K562 (cell line): Measurements from ENCODE around the gene NDUFAF3. TPM values are rescaled to one million over a fixed set of nuclear protein-coding genes. Genes with fewer than 3 reads are reported as not detected.

Experiments
- BRCA1 ChIP-seq, 2 experiments: fragments of 450-650 bp in 1 of 2; sonication (generic) in 1 of 2; formaldehyde crosslinking in 1 of 2; IDR thresholded peaks; 2 replicates each; pipeline versions ENCODE4 v1.5.0 to v1.6.1; 2017 to 2020; ENCODE audit warnings: mild to moderate bottlenecking in 1 of 2, missing genetic modification reagents in 1 of 2
- BRD9 ChIP-seq: fragments of 450-650 bp; IDR thresholded peaks from 2 replicates; pipeline ENCODE4 v1.6.1; 2018; ENCODE audit warnings: low read depth; ENCODE audit not compliant: partially characterized antibody
- BRF1 ChIP-seq: IDR thresholded peaks from 3 replicates; pipeline ENCODE4 v1.6.1; 2011; ENCODE audit warnings: borderline replicate concordance, mild to moderate bottlenecking; ENCODE audit not compliant: insufficient read length; ENCODE audit errors: extremely low read depth
- CCAR2 ChIP-seq: fragments of 200-400 bp; formaldehyde crosslinking; IDR thresholded peaks from 2 replicates; pipeline ENCODE4 v1.6.1; 2017; ENCODE audit warnings: mild to moderate bottlenecking, low read depth, low read length
- DNMT1 ChIP-seq: fragments of 450-650 bp; IDR thresholded peaks from 2 replicates; pipeline ENCODE4 v1.6.1; 2016; ENCODE audit warnings: antibody characterized with exemption, mild to moderate bottlenecking
- FOXJ2 ChIP-seq: fragments of 200-800 bp; sonication (Bioruptor generic); IDR thresholded peaks from 2 replicates; pipeline ENCODE4 v1.6.1; 2016; ENCODE audit warnings: missing genetic modification characterization, missing compliant biosample characterization
- GATAD2B ChIP-seq: fragments of 450-650 bp; IDR thresholded peaks from 2 replicates; pipeline ENCODE4 v1.6.1; 2017; ENCODE audit warnings: mild to moderate bottlenecking, borderline replicate concordance
- HOXB6 ChIP-seq: fragments of 250-450 bp; sonication (Bioruptor Pico); IDR thresholded peaks from 2 replicates; pipeline ENCODE4 v1.5.1; 2022; ENCODE audit warnings: mild to moderate bottlenecking, borderline replicate concordance
- JUN ChIP-seq, 2 experiments: sonication (generic) in 1 of 2; formaldehyde crosslinking in 1 of 2; IDR thresholded peaks; 2 replicates each; pipeline versions ENCODE4 v1.6.1 to v1.8.0; 2012 to 2022; ENCODE audit warnings: borderline replicate concordance in 2 of 2, mild to moderate bottlenecking in 2 of 2, improper control_type of control experiment in 1 of 2, low read depth in 1 of 2, low read length in 1 of 2, missing genetic modification reagents in 1 of 2
- MCM3 ChIP-seq: fragments of 450-650 bp; IDR thresholded peaks from 2 replicates; pipeline ENCODE4 v1.6.1; 2016
- NBN ChIP-seq: fragments of 450-650 bp; IDR thresholded peaks from 2 replicates; pipeline ENCODE4 v1.6.1; 2016; ENCODE audit warnings: low read depth, mild to moderate bottlenecking
- NR4A1 ChIP-seq, 2 experiments: fragments of 250-450 bp in 1 of 2; fragments of 450-650 bp in 1 of 2; sonication (Bioruptor Pico) in 1 of 2; IDR thresholded peaks; 2 replicates each; pipeline versions ENCODE4 v1.4.0 to v1.6.1; 2016 to 2020; ENCODE audit warnings: mild to moderate bottlenecking in 2 of 2, missing compliant biosample characterization in 1 of 2, missing genetic modification characterization in 1 of 2, moderate library complexity in 1 of 2
- POLR2AphosphoS2 ChIP-seq: IDR thresholded peaks from 2 replicates; pipeline ENCODE4 v1.6.1; 2012; ENCODE audit warnings: low read length, improper control_type of control experiment
- RFX1 ChIP-seq: fragments of 450-650 bp; IDR thresholded peaks from 2 replicates; pipeline ENCODE4 v1.6.1; 2016; ENCODE audit warnings: mild to moderate bottlenecking, moderate library complexity
- RFX5 ChIP-seq: IDR thresholded peaks from 2 replicates; pipeline ENCODE4 v1.6.1; 2011; ENCODE audit warnings: low read depth, mild to moderate bottlenecking, improper control_type of control experiment, low read length
- SIRT6 ChIP-seq: IDR thresholded peaks from one replicate; pipeline ENCODE4 v1.6.1; 2012; ENCODE audit warnings: low read depth, mild to moderate bottlenecking, control low read depth, inconsistent platforms, low read length, moderate library complexity
- SMAD2 ChIP-seq: fragments of 150-350 bp; IDR thresholded peaks from 2 replicates; pipeline ENCODE4 v1.6.1; 2014; ENCODE audit warnings: low read depth, mild to moderate bottlenecking, low read length
- SMARCA4 ChIP-seq: fragments of 450-650 bp; IDR thresholded peaks from 2 replicates; pipeline ENCODE4 v1.6.1; 2016
- SP2 ChIP-seq: IDR thresholded peaks from 2 replicates; pipeline ENCODE4 v1.6.1; 2011; ENCODE audit warnings: mild to moderate bottlenecking, low read depth, low read length, moderate library complexity; ENCODE audit not compliant: poor library complexity, severe bottlenecking; ENCODE audit errors: extremely low read depth
- THRB ChIP-seq: fragments of 450-650 bp; formaldehyde crosslinking; conservative IDR thresholded peaks from 2 replicates; pipeline ENCODE4 v1.4.0; 2022; ENCODE audit warnings: mild to moderate bottlenecking, missing genetic modification characterization
- U2AF2 ChIP-seq: fragments of 200-400 bp; formaldehyde crosslinking; optimal IDR thresholded peaks from 2 replicates; pipeline ENCODE3; 2017; ENCODE audit warnings: low read depth, mild to moderate bottlenecking, low read length
- XRCC5 ChIP-seq: fragments of 200-400 bp; formaldehyde crosslinking; IDR thresholded peaks from 2 replicates; pipeline ENCODE4 v1.6.1; 2017; ENCODE audit warnings: low read depth, mild to moderate bottlenecking, low read length
- ZBTB7A ChIP-seq: IDR thresholded peaks from 2 replicates; pipeline ENCODE4 v1.6.1; 2011; ENCODE audit warnings: low read depth, mild to moderate bottlenecking, low read length, moderate library complexity, borderline replicate concordance; ENCODE audit not compliant: control insufficient read depth
- ZEB2 ChIP-seq: fragments of 450-650 bp; IDR thresholded peaks from 2 replicates; pipeline ENCODE4 v1.6.1; 2016
- ZNF785 ChIP-seq: fragments of 250-450 bp; sonication (Bioruptor Pico); IDR thresholded peaks from 2 replicates; pipeline ENCODE4 v1.4.0; 2020; ENCODE audit warnings: mild to moderate bottlenecking
- polyA plus RNA-seq, 8 experiments: library from polyadenylated mRNA; depleted of rRNA in 4 of 8; stranded (reverse) in 5 of 8; unstranded in 3 of 8; fragments of >200 nt; fragmentation: Nextera tagmentation in 2 of 8; fragmentation: Illumina TruSeq in 1 of 8; extraction: Ambion mirVana in 2 of 8; extraction: Trizol in 1 of 8; gene quantifications; 2 replicates each; pipeline versions ENCODE4 v1.2.1 to v1.2.3, GENCODE V29; 2011 to 2014; ENCODE audit warnings: inconsistent platforms in 1 of 8, missing spikeins in 1 of 8
- total RNA-seq, 7 experiments: library from RNA; depleted of rRNA in 6 of 7; stranded (reverse); fragments of >200 nt in 6 of 7; fragmentation: Illumina TruSeq in 2 of 7; extraction: Trizol in 2 of 7; gene quantifications; 2 replicates each; pipeline versions ENCODE4 v1.2.1 to v1.2.3, GENCODE V29; 2011 to 2021; ENCODE audit warnings: low replicate concordance in 1 of 7
- TF ChIP-seq, protein P1 (sequence below): sonication (generic); formaldehyde crosslinking; IDR thresholded peaks from 2 replicates; pipeline ENCODE4 v1.8.0; 2022; ENCODE audit warnings: mild to moderate bottlenecking, low read depth, missing genetic modification reagents

The NDUFAF3 gene
- total and polyA plus RNA-seq, 9 of the 15 experiments (the other 6 are each of a cell fraction or from before 2014, with no cell fraction given), result 17.0 to 127 (median 36.3) TPM

DNA sequence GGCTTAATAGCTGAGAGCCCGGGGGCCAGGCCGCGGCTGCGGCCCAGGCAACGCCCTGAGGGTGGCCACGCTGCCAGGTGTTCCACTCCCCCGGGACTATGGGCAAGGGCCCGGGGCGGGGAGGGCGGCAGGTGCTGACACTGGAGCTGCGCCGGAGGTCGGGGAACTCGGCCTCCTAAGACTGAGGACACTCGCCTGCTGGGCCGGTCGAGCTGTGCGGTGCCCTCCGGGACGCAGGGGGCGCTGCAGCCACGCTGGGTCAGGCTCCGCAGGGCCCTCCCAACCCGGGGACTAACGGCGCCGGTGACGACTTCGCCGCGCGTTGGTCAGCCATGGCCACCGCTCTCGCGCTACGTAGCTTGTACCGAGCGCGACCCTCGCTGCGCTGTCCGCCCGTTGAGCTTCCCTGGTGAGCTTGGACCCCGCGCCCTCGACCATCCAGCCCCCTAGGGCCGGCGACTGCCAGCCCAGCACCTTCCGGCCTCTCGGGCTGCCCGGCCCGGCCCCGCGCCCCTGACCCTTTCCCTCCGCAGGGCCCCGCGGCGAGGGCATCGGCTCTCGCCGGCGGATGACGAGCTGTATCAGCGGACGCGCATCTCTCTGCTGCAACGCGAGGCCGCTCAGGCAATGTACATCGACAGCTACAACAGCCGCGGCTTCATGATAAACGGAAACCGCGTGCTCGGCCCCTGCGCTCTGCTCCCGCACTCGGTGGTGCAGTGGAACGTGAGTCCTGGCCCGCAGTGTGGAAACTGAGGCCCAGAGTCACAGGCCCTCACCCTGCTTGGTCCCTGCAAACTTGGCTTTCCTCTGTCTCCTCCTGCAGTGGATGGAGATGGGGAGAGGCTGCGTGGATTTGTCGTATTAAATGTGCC lies at the start of gene NDUFAF3 (continued):
- TF ChIP-seq SMAD2 (no peak), XRCC5 (0 out of 2 replicates have a peak, but pooled peaks have one; percentile 47), NBN (no peak), ZNF785 (CRISPR knock-in tag) (no peak), U2AF2 (no peak), SP2 (peak; percentile 72), FOXJ2 (tag) (0 out of 2 replicates have a peak, but pooled peaks have one; percentile 7), RFX5 (no peak), CCAR2 (no peak), MCM3 (no peak), THRB (CRISPR knock-in tag) (no peak), SMARCA4 (no peak), ZEB2 (no peak), JUN (IDR thresholded peaks at IDR 0.05; ENCODE audit: borderline replicate concordance, low read depth, low read length) (peak; percentile 40; the same call in 1 of the 2 replicates), JUN (CRISPR knock-in tag; IDR thresholded peaks at IDR 0.05; ENCODE audit: borderline replicate concordance) (peak; percentile 61; the same call in 1 of the 2 replicates), DNMT1 (no peak), BRD9 (peak; percentile 23), RFX1 (no peak), SIRT6 (no peak), BRCA1 (IDR thresholded peaks at IDR 0.05) (no peak), BRCA1 (CRISPR knock-in tag; IDR thresholded peaks at IDR 0.05) (no peak), NR4A1 (CRISPR knock-in tag; IDR thresholded peaks at IDR 0.05) (no peak), NR4A1 (tag; IDR thresholded peaks at IDR 0.05) (no peak), HOXB6 (no peak), GATAD2B (0 out of 2 replicates have a peak, but pooled peaks have one; percentile 49), POLR2AphosphoS2 (peak; percentile 6; the same call in 1 of the 2 replicates), ZBTB7A (peak; percentile 51; the same call in 1 of the 2 replicates), BRF1 (no peak)
- TF ChIP-seq, protein P1, sequence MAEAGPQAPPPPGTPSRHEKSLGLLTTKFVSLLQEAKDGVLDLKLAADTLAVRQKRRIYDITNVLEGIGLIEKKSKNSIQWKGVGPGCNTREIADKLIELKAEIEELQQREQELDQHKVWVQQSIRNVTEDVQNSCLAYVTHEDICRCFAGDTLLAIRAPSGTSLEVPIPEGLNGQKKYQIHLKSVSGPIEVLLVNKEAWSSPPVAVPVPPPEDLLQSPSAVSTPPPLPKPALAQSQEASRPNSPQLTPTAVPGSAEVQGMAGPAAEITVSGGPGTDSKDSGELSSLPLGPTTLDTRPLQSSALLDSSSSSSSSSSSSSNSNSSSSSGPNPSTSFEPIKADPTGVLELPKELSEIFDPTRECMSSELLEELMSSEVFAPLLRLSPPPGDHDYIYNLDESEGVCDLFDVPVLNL (CRISPR knock-in tag), result no peak
